Measurements from ENCODE around the gene WNK1. TPM values are rescaled to one million over a fixed set of nuclear protein-coding genes. Genes with fewer than 3 reads are reported as not detected.
"Not testable (repeated sequence)": the region's sequence is repeated elsewhere in the genome, so short reads cannot be mapped to it uniquely, and the experiment has no call there.

WNK1 gene
- total and polyA plus RNA-seq, 2 experiments from 2014 or later = 41.5 to 47.2 TPM

DNA sequence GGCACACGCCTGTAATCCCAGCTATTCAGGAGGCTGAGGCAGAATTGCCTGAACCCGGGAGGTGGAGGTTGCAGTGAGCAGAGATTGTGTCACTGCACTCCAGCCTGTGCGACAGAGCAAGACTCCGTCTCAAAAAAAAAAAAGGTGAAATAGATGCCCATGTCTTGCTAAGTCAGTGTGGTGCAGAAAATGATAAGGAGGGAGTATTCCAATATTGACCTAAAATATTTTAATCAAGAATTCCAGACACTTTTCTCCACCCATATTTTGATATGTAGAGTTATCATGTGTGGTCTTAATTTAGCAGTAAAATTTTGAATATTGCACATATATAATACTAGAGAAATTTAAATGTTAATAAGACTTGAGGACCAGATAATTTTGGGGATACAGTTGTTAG, 57.7 kb downstream of the WNK1 start:
- Histone ChIP-seq H3K9me3 (ENCODE audit: low read depth) (no peaks in the 10 kb centered on the region), H3K4me1 (ENCODE audit: insufficient read depth) (peaks cover 34% of the 10 kb centered on the region), H3K4me3 (no peak overlapping the region), H3K9ac (no peak overlapping the region), H3K4me2 (ENCODE audit: unreplicated experiment) (no peak overlapping the region), H3K36me3 (ENCODE audit: low read depth) (no peaks in the 10 kb centered on the region), H3F3A (ENCODE audit: insufficient read depth) (0 out of 2 replicates have a peak, but pooled peaks cover 10% of the 10 kb centered on the region), H2AFZ (no peak overlapping the region), H3K27ac (no peak overlapping the region), H3K9me2 (ENCODE audit: insufficient read depth) (no peaks in the 10 kb centered on the region), H3K79me2 (ENCODE audit: insufficient read depth) (peaks cover 100% of the 10 kb centered on the region), H4K20me1 (ENCODE audit: insufficient read depth) (peaks cover 18% of the 10 kb centered on the region), H3K27me3 (replicated peaks; ENCODE audit: insufficient read depth) (no peaks in the 10 kb centered on the region)
- 64 to 71% methylated on average over 4 of the region's 4 CpGs for WGBS, 2 experiments (ENCODE audit: low coverage in 1 of 2, low lambda C conversion rate in 2 of 2, missing lambda C conversion rate in 2 of 2)
- DNase-seq = no peak
- in situ Hi-C loops (cut with MboI) = no loop called here
- TF ChIP-seq EZH2phosphoT487 (IDR thresholded peaks at IDR 0.05; ENCODE audit: insufficient read depth, low read depth) (no peak), EZH2 (IDR thresholded peaks at IDR 0.05; ENCODE audit: insufficient read depth, poor library complexity, severe bottlenecking) (no peak)

DNA sequence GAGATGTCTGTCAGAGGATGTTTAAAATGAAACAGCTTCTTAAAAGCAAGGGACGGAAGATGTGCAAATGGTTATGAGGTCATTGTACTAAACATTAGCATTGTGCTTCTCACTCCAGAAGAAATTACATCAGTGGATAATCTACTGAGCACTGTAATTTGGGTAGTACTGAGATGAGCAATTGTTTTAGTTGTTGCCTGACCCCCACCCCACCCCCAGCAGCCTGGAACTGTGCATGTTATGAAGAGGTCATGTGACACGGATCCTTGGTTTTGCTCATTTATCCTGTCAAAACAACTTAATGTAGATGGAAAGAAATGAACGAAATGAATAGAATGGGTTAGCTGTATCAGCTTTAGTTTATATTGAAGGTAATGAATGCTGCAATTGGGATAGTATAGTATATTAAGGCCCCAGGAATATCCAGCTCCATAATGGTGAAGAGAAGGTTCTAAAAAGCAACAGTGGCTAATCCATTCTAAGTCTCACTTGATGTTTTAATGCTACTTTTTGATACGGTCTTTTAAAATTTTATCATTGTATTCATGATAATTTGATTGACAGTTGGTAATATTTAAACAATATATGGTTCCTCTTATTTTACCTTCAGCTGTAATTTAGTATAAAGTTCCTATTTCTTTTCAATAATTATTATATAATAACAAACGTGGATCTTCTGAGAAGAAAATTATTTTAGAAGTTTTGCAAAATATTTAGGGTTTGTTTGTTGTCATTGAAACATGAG, 58.5 kb downstream of the WNK1 start:
- peaks cover 14% of the 10 kb centered on the region for H4K20me1 ChIP-seq (ENCODE audit: insufficient read depth)
- TF ChIP-seq EZH2phosphoT487 (IDR thresholded peaks at IDR 0.05; ENCODE audit: insufficient read depth, low read depth) (no peak), EZH2 (IDR thresholded peaks at IDR 0.05; ENCODE audit: insufficient read depth, poor library complexity, severe bottlenecking) (no peak)
- in situ Hi-C loops (cut with MboI) = no loop called here
- 43 to 47% methylated on average over 5 of the region's 5 CpGs for WGBS, 2 experiments (ENCODE audit: low coverage in 1 of 2, low lambda C conversion rate in 2 of 2, missing lambda C conversion rate in 2 of 2)
- no peak overlapping the region for H3K4me3 ChIP-seq
- peak overlapping the region; percentile 41 for H3K4me2 ChIP-seq (ENCODE audit: unreplicated experiment)
- H3K79me2 ChIP-seq (ENCODE audit: insufficient read depth) = peaks cover 100% of the 10 kb centered on the region
- peak; percentile 31 for DNase-seq
- H3K27ac ChIP-seq = no peak overlapping the region
- H3K27me3 ChIP-seq (replicated peaks; ENCODE audit: insufficient read depth) = no peaks in the 10 kb centered on the region
- no peaks in the 10 kb centered on the region for H3K9me2 ChIP-seq (ENCODE audit: insufficient read depth)
- no peak overlapping the region for H3K9ac ChIP-seq
- H2AFZ ChIP-seq = no peak overlapping the region
- no peaks in the 10 kb centered on the region for H3K9me3 ChIP-seq (ENCODE audit: low read depth)
- no peaks in the 10 kb centered on the region; the same call in 1 of the 2 replicates for H3K36me3 ChIP-seq (ENCODE audit: low read depth)
- 0 out of 2 replicates have a peak, but pooled peaks cover 10% of the 10 kb centered on the region for H3F3A ChIP-seq (ENCODE audit: insufficient read depth)
- H3K4me1 ChIP-seq (ENCODE audit: insufficient read depth) = peaks cover 32% of the 10 kb centered on the region

DNA sequence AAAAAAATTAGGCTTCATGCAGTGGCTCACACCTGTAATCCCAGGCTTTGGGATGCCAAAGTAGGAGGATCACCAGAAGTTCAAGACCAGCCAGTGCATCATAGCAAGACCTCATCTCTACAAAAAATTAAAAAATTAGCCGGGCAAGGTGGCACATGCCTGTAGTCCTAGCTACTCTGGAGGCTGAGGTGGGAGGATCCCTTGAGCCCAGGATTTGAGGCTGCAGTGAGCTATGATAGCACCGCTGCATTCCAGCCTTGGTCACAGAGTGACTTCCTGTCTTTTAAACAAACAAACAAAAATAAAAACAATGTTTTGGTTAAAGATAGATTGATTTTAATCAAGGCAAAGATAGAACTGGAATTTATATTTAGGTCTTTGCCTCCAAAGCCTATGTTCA, 60.6 kb downstream of the WNK1 start:
- DNase-seq = no peak
- Histone ChIP-seq H3K4me3 (no peak overlapping the region), H4K20me1 (ENCODE audit: insufficient read depth) (peaks cover 8% of the 10 kb centered on the region; the same call in 1 of the 2 replicates), H3K79me2 (ENCODE audit: insufficient read depth) (peaks cover 100% of the 10 kb centered on the region), H2AFZ (no peak overlapping the region), H3K9ac (no peak overlapping the region), H3K36me3 (ENCODE audit: low read depth) (peaks cover 5% of the 10 kb centered on the region), H3F3A (ENCODE audit: insufficient read depth) (peaks cover 16% of the 10 kb centered on the region; the same call in 1 of the 2 replicates), H3K9me2 (ENCODE audit: insufficient read depth) (no peaks in the 10 kb centered on the region), H3K4me2 (ENCODE audit: unreplicated experiment) (no peak overlapping the region), H3K4me1 (ENCODE audit: insufficient read depth) (peaks cover 19% of the 10 kb centered on the region), H3K27ac (no peak overlapping the region), H3K27me3 (replicated peaks; ENCODE audit: insufficient read depth) (no peaks in the 10 kb centered on the region), H3K9me3 (ENCODE audit: low read depth) (no peaks in the 10 kb centered on the region)
- 91 to 98% methylated on average over 2 of the region's 2 CpGs for WGBS, 2 experiments (ENCODE audit: low coverage in 1 of 2, low lambda C conversion rate in 2 of 2, missing lambda C conversion rate in 2 of 2)
- in situ Hi-C loops (cut with MboI) = no loop called here
- TF ChIP-seq EZH2 (IDR thresholded peaks at IDR 0.05; ENCODE audit: insufficient read depth, poor library complexity, severe bottlenecking) = no peak
- TF ChIP-seq EZH2phosphoT487 (IDR thresholded peaks at IDR 0.05; ENCODE audit: insufficient read depth, low read depth) = no peak

GRCh38 chr12:817456-817855, 65.1 kb downstream of the WNK1 start:
- in situ Hi-C loops (cut with MboI); H3K4me3 ChIP-seq; H3K9ac ChIP-seq; DNase-seq; H3K4me2 ChIP-seq (ENCODE audit: unreplicated experiment); H3K9me3 ChIP-seq (ENCODE audit: low read depth); H4K20me1 ChIP-seq (ENCODE audit: insufficient read depth); H3K27ac ChIP-seq; H2AFZ ChIP-seq; H3K4me1 ChIP-seq (ENCODE audit: insufficient read depth); H3K9me2 ChIP-seq (ENCODE audit: insufficient read depth); H3K36me3 ChIP-seq (ENCODE audit: low read depth); H3K27me3 ChIP-seq (replicated peaks; ENCODE audit: insufficient read depth): not testable (repeated sequence)
- peaks cover 24% of the 10 kb centered on the region; the same call in 1 of the 2 replicates for H3F3A ChIP-seq (ENCODE audit: insufficient read depth)
- peaks cover 100% of the 10 kb centered on the region for H3K79me2 ChIP-seq (ENCODE audit: insufficient read depth)
- WGBS, 2 experiments (ENCODE audit: low coverage in 1 of 2, low lambda C conversion rate in 2 of 2, missing lambda C conversion rate in 2 of 2) = 73% methylated on average over 9 of the region's 9 CpGs
